Measurements from ENCODE around the gene ALDH3A1.
A peak's percentile ranks its signal among the peaks of the same experiment; 100 is the strongest.

ALDH3A1 gene

DNA sequence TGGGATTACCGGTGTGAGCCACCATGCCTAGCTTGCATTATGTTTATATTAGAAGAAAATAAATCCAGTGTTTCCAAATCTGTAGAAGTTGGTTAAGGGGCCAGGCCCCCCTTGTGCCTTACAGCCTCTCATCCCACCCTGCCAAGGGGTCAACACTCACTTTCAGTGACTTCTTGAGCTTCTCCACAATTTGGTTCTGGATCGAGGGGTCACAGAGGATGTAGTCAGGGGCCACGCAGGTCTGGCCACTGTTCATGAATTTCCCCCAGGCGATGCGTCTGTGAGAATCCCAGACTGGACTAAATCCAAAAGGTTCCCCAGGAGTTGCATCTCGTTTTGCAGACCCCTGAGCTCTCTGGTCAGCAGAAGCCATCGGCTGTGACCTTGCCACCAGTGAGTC lies 7.2 kb downstream of the ALDH3A1 start:
- no peak for DNase-seq

DNA sequence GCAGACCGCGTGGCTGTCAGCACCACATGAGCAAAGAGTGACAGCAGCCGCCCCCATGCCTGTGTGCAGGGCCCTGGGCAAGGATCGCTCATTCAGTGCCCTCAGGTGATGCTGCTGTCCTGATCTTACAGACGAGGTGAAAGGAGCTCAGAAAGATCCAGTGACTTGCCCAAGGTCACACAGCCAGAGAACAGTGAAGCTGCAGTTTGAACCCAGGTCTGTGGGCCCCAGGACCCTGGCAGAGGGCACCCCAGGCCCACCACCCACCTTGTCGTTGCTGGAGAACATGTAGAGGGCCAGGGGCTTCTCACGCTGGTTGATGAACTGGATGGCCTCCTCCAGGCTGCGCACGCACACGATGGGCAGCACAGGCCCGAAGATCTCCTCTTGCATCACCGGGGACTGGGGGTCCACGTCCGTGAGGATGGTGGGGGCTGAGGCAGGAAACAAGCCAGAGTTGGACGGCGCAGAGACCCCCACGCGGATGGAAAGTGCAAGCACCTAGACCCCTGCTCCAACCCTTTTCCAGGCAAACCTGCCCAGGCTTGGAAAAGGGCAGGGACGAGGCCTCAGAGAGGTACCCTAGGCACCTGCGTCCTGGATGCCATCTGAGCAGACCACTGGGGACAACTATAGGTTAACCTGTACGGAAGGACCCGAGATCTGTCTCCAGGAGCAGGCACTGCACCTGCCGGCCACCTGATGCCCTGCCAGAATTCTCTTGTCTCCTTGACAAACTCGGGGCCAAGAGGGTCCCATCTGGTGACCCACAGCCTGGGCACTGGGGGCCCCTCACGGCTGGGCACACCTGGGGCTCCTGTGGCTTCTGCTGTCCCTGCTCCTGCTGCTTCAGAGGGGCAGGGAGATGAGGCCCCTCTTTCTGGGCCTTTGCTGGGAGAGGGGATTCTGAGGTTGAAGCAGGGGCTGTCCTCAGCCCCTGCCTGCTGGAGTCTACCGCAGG lies 8.6 kb downstream of the ALDH3A1 start:
- DNase-seq, result no peak

DNA sequence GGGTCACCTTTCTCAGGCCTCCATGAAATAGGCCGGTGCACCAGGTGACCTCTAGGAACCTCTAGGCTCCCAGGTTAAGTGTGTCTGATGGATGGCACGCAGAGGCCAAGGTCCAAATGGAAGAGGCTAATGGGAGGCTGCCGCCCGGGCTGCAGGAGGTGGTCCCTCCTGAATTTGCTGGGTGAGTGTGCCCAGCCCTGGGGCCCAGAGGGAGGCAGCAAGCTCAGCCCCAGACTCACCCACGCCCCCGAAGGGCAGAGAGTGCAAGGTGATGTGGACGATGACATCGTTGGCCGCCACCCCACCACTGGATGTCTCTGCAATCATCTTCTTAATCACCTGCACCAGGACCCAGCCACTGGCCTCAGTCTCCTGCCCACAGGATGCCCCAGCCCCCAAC lies 9.3 kb downstream of the ALDH3A1 start:
- DNase-seq, result no peak

DNA sequence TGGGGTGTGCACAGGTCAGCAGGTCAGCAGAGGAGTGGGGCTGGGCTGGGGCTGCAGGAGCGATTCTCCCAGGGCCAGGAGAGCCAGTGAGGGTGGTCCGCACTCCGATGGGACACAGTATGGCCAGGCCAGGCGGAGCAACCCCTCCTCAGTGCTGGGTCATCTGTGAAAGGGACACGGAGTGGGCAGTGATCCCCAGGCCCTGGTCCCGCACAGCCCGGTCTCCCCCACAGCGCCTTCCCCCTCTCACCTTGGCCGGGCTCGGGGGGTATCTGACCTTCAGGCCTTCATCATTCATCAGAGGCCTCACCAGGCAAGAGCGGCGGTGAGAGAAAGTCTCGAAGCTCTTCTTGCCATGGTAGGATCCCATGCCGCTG lies 10.0 kb downstream of the ALDH3A1 start:
- DNase-seq, result no peak

DNA sequence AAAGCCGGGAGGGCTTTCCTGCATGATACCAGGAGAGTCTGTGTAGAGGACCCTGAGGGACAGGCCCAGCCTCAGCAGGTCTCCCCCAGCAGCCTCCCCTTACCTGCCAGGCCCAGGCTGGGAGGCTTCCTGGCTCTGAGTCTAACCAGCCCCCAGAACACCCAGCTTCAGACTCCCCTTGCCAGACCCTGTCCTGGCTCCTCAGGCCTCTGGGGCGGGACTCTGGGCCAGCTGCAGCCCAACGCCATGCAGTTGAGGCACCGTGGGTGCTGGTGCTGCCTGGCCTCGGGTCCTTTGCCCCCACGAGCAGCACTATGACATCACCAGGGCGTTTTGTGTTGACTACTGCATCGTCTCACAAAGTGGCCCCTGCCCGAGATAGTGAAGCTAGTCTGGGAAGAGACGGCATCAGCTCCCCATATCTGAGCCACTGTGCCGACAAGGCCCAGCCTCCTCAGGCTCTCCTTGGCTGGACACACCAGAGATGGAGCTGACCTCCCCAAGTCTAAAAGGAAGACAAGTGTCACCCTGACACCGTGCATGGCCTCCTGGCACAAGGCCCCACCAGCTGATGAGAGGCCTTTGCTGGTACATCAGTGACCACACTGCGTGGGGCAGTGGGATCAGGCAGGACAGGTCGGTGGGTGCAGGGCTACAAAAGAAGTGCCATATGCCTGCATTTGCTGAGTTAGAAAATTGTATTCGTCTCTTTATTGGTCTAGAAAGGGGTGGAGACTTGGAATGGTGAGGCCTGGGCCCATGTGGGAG lies 10.6 kb downstream of the ALDH3A1 start:
- DNase-seq, result no peak

DNA sequence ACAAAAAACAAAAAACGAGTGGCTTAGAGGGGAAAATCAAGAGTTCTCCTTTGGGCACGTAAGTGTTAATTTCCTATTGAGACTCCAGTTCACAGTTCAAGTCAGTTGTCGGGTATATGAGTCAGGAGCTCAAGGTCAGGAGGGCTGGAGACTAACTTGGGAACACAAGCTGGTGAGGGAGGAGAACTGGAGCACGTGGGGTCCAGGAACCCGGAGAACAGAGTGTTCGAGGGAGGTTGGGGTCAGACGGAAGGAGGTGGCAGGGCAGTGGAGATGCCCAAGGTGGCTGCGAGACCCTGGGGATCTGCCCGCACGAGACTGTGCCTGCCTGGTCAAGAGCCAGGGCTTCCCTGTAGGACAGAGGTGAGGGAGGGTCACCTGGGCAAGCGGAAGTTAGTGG lies 12.0 kb downstream of the ALDH3A1 start:
- no peak for DNase-seq

DNA sequence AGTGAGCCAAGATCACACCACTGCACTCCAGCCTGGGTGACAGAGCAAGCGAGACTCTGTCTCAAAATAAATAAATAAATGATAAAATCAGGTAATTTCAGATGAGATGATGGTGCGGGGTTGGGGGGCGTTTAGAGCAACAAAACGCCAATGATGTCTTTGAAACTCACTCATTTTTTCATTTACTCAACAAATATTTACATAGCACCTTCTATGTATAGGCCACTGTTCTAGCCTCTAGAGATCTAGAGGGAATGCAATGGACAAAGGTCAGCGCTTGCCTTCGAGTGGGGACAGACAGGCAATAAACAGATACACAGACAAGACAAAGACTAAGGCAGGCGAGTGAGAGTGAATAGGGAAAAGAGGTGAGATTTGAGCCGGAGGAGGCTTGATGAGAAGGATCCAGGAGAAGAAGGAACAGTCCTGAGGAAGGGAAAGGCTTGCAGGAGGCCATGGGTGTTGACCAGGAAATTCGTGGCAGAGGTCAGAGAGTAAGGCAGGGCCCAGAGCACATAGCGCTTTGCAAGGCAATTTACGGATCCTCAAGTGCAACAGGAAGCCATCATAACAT lies 14.1 kb downstream of the ALDH3A1 start:
- no peak for DNase-seq

DNA sequence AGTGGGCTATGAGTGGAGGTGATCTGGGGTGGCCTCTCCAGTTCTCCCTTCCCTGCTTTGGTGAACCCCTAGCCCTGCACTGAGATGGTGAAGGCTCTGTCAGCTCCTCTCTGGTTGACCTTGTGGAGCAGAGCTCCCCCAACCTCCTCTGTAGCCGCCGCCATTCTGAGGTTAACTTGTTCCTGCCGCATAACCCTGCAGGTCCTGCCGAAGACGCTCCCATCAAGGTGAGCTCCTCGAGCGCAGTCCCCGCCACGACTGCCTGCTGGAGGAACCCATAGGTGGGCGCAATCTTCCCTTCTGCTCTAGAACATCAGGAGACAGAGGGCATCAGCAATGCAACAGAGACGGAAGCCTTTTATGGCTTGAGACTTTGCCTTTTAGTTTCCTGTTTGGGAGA lies 16.5 kb downstream of the ALDH3A1 start:
- no peak for DNase-seq

DNA sequence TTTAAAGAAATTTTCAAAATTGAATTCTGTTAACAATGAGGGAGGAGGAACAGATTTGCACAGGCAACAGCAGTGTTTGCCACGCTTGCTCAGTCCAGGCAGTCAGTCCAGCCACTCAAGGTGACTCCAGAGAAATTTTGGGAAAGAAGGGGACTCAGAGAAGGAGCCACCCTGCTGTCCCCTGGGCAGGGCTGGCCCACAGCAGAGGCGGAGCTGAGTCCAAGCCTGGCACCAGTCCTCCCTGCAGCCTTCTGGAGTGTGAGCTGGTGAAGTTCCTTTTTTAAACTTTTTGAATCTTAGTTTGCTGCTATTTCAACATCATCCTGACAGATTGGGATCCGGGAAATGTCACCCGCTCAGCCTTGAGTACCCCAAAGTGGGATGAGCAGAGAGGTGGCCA lies 17.3 kb downstream of the ALDH3A1 start:
- no peak for DNase-seq

DNA sequence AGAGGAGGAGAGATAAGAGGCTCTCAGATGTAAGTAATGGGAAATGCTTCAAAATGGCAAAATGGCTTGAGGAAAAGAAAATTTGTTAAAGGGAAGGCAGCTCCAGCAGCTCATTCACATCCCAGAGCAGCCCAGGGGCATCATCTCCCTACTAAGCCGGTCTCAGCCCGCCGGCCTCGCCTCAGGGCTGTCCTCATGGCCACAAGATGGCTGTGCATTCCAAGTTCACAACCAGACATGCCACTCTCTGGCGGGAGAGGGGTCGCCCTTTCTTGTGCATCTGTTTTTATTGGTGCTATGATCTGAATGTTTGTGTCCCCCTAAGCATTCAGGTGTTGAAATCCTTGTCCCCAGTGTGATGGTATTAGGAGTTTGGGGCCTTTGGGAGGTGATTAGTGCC lies 18.2 kb downstream of the ALDH3A1 start:
- no peak for DNase-seq

DNA sequence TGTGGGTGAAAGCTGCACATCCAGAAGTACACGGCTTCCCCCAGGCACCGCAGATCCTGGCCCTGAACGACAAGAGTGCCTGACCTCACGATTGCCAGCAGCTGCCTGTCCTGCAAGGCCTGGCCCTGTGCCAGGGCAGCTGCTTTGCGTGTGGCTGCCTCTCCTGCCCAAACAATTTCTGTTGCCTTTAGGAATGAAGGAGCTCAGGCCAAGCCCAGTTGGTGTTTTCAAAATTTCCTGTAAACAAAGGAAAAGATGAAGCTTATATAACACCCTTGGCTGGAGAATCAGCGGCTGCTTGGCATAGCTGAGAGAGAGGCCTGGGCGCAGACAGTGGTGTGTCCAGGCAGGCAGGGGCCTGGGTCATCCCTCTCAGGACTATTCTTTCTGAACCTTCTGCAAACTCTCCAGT lies 20.0 kb downstream of the ALDH3A1 start:
- DNase-seq, result no peak

DNA sequence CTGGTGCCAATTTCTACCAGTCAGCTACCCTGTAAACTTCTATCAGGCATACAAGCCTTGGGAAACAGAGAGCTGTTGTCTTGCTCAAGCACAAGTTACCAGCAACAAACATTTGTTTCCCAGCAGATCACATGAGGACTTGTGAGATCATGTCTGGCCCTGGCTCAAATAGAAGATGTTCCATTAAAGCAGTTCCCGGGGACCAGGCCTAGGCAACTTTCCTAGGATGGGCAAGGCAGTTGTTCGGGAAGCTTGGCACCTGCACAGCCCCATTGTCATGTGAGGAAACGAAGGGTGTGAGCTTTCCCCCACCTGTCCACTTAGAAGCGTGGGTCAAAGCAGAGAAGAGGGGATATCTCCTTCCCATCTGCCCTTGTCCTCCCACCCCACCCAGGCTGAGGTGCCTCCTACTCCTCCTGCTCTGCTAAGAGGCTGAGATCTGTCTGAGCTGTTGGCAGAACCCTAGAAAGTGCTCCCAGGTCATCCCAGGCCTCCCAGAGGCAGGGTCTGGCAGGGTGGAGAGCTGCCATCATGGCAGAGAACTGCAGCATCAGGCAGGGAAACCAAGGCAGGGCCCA lies 20.5 kb downstream of the ALDH3A1 start:
- no peak for DNase-seq

DNA sequence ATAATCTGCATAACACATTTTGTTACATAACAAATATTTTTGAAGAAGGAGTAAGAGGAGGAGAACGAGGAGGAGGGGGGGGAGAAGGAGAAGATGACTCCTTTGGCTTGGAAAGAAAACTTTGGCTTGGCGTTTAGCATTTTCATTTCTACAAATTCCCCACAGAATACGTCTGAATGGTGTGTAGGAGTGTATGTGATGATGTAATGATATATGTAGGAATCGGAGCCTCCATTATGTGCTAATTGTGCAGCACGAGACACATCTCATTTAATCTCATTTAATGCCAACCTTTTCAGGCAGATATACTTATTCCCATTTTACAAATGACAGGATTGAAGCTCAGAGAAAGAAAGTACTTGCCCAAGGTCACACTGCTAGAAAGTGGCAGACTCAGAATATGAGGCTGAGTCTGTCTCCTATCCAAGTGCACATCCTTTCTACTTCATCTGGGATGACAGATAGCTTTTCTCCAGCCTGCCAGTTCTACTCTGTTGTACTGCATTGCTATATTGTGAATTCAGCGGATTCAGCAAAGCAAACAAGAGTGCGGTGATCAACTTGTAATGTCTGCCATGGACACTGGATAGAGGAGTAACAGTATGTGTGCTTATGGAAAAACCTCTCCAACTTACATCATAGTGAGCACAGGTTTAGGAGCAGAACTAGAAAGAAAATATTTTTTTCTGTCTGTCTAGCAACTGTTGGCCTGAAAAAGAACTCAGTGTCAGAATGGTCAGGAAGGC lies 21.3 kb downstream of the ALDH3A1 start:
- no peak for DNase-seq

DNA sequence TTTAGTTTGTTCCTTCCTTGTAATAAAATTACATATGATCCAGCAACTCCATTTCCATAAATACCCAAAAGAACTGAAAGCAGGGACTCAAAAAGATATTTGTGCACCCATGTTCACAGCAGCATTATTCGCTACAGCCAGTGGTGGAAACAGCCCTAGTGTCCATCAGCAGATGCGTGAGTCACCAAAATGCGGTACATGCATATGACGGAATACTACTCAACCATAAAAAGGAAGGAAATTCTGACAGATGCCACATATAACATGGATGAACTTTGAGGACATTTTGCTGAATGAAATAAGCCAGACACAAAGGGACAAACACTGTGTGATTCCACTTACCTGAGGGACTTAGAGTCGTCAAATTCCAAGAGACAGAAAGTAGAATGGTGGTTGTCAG lies 22.6 kb downstream of the ALDH3A1 start:
- no peak for DNase-seq

DNA sequence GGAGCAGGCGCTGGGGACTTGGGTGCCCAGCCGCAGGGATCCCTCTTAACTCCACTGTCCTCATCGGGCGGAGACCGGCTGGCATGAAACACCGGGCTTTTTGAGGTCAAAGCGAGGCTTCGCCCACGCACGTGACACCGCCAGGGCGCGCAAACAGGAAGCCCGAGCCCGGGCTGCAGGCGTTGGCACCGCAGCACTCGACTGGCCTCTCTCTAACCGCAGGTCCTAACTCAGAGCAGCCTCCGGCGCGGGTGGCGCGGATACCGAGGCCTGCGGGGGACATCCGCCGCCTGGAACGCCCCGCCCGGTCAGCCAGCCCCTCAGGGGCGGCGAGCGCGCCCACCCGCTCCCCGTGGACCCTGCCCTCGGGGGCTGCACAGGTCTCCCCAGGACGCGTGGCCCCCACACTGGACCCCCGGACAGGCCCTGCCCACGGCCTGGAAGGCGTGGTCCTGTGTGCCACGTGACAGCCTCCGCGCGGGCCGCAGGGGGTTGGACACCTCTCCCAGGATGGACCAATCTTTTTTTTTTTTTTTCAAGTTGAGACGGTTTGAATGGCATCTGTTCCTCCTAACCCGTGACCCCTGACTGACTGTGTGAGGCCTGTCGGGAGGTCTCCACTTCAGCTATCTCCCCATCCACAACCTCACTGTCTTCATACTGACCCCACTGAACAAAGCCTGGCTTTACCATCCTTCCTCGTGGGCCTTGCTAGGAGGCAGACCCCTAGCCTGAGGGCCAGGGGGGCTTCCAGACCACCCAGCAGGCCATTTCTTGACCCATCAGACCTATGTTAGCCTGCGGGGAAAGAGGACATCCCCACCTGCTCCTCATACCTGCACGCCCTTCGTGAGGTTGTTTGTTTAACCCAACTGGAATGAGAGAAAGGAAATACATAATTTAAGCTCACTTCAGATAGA lies 23.3 kb downstream of the ALDH3A1 start:
- peak; percentile 41 for DNase-seq

DNA sequence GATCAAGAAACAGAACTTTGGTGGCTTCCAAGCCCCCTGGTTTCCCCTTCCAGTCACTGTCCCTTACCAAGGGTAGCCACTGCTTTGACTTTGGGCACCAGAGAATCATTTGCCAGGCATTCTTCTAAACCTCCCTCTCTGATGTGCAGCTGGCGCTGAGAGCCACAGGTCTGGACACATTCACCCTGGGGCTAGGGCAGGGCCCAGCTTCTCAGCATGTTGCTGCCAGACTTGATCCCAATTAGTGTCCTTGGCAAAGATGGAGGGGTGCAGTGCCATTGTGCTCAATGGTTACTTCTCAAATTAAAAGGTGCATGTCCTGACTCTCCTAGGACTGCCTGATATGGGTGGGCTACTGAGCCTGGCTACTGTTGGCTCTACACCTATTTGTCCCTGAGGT lies 24.1 kb downstream of the ALDH3A1 start:
- DNase-seq, result no peak

DNA sequence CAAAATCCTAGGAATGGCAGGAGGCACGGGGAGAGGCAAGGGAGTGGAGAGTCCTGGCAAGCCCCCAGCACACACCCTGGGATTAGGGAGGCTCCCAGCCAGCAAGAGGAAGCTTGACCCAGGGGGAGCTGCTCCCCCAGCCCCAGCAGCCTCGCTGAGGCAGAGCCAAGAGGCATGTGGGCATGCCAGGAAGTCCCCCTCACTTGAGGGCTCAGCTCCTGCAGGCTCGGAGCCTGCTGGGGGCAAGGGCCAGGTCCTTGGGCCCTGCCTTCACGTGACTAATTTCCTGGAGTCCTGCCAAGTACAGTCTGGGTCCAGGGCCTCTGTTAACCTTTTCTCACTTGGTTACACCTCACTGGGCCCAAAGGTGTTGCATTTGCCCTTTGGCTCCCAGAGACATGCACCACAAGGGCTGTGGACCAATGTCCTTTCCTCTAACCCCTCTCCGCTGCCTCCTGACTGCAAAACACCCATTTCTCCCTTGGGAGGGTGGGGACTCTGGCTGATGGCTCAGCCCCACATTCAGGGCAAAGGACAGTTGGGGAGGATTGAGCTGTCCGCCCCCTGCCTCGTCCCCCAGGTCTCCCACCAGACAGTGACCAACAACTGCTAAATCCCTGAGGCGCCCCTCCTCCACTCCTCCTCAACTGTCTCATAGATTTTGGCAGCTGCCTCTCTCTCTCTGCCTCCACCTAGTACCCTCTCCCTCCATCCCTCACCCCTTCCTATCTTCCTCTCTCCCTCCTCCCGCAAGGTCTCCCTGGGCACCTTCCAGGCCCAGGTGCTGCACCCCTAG lies 27.3 kb downstream of the ALDH3A1 start:
- no peak for DNase-seq

DNA sequence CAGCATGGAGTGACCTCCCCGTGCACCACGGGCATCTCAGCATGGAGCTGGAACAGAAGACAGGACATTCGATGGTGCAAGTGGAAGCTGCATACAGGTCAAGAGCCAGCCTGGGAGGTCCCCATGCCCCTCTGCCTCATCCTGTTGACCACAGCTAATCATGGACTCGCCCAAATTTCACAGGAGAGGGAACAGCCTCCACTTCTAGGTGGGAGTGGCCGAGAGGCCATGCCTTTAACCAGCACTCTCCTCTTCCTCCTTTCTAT lies 28.0 kb downstream of the ALDH3A1 start:
- DNase-seq, result no peak

DNA sequence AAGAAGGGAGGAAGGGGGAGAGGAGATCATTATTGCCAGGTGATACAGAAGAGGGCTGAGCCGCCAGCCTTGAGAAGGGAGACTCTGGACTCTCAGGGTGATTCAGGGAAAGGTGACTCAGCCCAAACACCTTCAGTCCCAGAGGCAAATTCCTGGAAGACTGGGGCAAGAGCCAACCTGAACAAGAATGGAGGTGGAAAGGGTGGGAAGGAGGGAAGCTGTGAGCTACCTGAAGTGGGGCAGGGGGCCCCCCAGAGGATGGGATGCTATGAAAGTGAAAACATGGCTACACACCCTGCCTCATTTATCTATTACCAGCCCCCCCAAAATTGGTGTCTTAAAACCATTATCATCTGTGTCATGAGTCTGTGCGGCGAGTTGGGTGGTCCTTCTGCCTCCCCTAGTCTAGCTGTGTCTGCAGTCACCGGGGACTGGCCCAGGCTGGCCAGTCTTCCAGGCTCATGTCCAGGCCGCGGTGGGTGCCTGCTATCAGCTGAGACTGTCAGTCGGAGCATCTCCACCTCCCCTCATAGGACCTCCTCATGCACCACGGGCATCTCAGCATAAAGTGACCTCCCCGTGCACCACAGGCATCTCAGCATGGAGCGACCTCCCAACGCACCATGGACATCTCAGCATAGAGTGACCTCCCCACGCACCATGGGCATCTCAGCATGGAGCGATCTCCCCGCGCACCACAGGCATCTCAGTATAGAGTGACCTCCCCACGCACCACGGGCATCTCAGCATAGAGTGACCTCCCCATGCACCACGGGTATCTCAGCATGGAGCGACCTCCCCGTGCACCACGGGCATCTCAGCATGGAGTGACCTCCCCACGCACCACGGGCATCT lies 28.5 kb downstream of the ALDH3A1 start:
- DNase-seq, result no peak
